ENCODE measurements around the gene TSPAN32. TPM values are rescaled to one million over a fixed set of nuclear protein-coding genes. Genes with fewer than 3 reads are reported as not detected.

Gene TSPAN32
- polyA plus RNA-seq, 3 donors from 2014 or later = 132 to 223 (median 200) TPM

- no peak overlapping the region for H3K27ac Mint-ChIP-seq
- H3K9me3 Mint-ChIP-seq = no peaks in the 10 kb centered on the region
- H3K27me3 Mint-ChIP-seq (ENCODE audit: low read depth in 3 of 3) = peaks cover 3 to 21% (median 6%) of the 10 kb centered on the region in 3 donors
- DNase-seq = no peak
- peaks cover 30 to 39% of the 10 kb centered on the region in 2 donors for H3K4me1 Mint-ChIP-seq
- H3K4me3 Mint-ChIP-seq = no peak overlapping the region
- H3K36me3 Mint-ChIP-seq = peaks cover 0 to 5% (median 0%) of the 10 kb centered on the region in 3 donors
Measured at GRCh38 chr11:2263071-2263565, 38.7 kb upstream of the TSPAN32 start.

GRCh38 chr11:2263724-2264360 is 38.0 kb upstream of the TSPAN32 start:
- Mint-ChIP-seq H3K4me1 (peaks cover 36 to 46% of the 10 kb centered on the region in 2 donors), H3K4me3 (no peak overlapping the region), H3K36me3 (peaks cover 0 to 5% (median 4%) of the 10 kb centered on the region in 3 donors), H3K9me3 (no peaks in the 10 kb centered on the region), H3K27ac (no peak overlapping the region), H3K27me3 (ENCODE audit: low read depth in 3 of 3) (peaks cover 6 to 24% (median 7%) of the 10 kb centered on the region in 3 donors)
- no peak for DNase-seq

DNA sequence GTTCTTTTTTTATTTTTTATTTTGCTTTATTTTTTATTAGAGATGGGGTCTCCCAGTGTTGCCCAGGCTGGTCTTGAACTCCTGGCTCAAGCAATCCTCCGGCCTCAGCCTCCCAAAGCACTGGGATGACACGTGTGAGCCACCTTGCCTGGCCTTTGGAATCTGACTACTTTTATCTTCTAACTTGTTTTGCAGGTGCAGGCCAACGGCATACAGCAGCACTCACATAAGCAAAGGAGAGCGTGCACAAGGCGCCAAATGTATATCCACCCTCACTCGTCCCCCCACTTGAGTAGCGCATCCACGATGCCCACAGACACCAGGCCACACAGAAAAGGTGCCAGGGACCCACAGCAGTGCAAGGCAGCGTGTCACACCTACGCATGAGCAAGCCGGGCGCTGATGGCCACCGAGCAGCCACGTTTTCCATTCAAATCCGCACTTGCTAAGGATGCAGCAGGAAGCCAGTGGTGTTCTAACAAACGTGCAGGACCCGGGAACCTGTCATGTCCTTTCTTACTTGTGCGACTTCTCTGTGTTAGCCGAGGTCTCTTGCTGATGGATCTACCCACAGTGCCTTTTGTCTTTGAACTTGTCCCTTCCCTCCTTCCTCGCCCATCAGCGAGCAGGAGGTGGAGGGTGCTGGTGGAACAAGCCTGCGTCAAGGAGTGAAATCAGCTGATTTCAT is 37.3 kb upstream of the TSPAN32 start:
- no peak for DNase-seq
- Mint-ChIP-seq H3K4me1 (peaks cover 36 to 47% of the 10 kb centered on the region in 2 donors), H3K27me3 (ENCODE audit: low read depth in 3 of 3) (peaks cover 6 to 28% (median 7%) of the 10 kb centered on the region in 3 donors), H3K27ac (peak overlapping the region in 3 of 6 donors; percentile 14 to 89 (median 21)), H3K9me3 (no peaks in the 10 kb centered on the region), H3K36me3 (peaks cover 0 to 5% (median 4%) of the 10 kb centered on the region in 3 donors), H3K4me3 (no peak overlapping the region)

GRCh38 chr11:2265396-2265795 is 36.4 kb upstream of the TSPAN32 start:
- Mint-ChIP-seq H3K36me3 (peaks cover 0 to 5% (median 4%) of the 10 kb centered on the region in 3 donors), H3K27me3 (ENCODE audit: low read depth in 3 of 3) (peaks cover 6 to 26% (median 7%) of the 10 kb centered on the region in 3 donors), H3K4me1 (peaks cover 37 to 47% of the 10 kb centered on the region in 2 donors), H3K4me3 (peak overlapping the region; percentile 74 to 88 (median 81)), H3K9me3 (no peaks in the 10 kb centered on the region), H3K27ac (peak overlapping the region; percentile 89 to 96 (median 92))
- DNase-seq = peak; percentile 34 to 48 (median 41)

DNA sequence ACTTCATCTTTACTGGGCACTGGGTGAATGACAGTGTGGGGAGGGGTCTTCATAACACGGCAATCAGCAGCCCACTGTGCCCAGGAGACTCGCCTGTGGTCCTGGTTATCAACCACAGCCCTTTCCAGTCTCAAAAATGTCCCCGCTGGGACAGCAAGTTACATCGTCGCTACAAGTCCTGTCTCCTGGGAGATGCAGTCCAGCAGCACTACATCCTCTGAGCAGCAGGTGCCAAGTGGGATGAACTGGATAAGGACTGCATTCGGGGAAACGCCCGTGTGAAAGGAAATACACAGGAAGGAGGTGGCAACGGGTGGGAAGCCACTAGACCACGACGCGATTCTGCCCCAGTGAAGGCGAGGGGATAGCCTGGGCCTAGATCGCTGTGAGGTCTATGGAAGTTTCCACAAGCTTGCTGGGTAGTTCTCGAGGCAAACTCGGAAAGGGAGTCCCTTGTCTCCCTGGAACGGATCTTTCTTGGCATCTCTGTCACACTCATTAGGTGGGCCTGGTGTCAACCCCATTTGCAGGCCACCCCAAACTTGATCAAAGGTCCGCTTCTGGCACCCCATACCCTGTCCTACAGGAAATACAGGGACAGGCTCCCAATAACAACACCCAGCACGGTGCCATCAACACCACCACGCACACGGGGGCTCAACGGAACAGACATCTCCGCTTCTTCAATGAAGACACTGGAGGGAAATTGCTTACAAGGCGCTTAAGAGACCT is 35.8 kb upstream of the TSPAN32 start:
- Mint-ChIP-seq H3K27ac (peak overlapping the region; percentile 89 to 96 (median 92)), H3K9me3 (no peaks in the 10 kb centered on the region), H3K27me3 (ENCODE audit: low read depth in 3 of 3) (peaks cover 6 to 26% (median 9%) of the 10 kb centered on the region in 3 donors), H3K4me1 (peaks cover 41 to 47% of the 10 kb centered on the region in 2 donors), H3K4me3 (peak overlapping the region; percentile 74 to 88 (median 81)), H3K36me3 (peaks cover 0 to 5% (median 4%) of the 10 kb centered on the region in 3 donors)
- peak; percentile 49 to 60 (median 53) for DNase-seq

GRCh38 chr11:2266586-2267305 is 35.1 kb upstream of the TSPAN32 start:
- H3K27ac Mint-ChIP-seq = peak overlapping the region; percentile 89 to 96 (median 92)
- H3K4me1 Mint-ChIP-seq = peaks cover 41 to 47% of the 10 kb centered on the region in 2 donors
- H3K4me3 Mint-ChIP-seq = peak overlapping the region; percentile 74 to 88 (median 81)

DNA sequence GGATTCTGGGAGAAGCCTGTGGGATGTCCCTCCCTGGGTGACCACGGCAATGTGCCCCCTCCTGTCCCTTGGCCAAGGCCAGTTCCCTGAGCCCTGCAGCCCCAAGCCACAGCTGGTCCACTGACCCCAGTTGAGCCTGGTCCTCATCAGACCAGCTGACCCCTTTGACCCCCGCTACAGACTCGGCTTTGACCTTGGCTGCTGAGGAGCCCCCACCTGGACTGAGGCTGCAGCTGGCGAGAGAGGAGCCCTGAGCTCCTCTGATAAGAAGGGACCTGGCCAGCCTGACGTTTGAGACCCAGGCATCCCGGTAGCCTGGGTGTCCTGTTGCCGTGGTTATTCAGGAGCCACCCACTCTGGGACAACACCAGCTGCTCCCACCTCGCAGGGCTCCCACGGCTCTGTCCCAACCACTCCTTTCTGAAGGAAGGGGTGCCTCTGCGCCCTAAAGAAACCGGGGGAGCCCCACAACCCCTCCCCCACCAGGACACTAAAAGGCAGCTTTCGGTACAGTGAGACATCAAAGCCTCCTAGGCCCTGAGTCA is 34.4 kb upstream of the TSPAN32 start:
- peak overlapping the region in 4 of 6 donors; percentile 21 to 96 (median 82) for H3K27ac Mint-ChIP-seq
- peaks cover 0 to 5% (median 4%) of the 10 kb centered on the region in 3 donors for H3K36me3 Mint-ChIP-seq
- peaks cover 41 to 47% of the 10 kb centered on the region in 2 donors for H3K4me1 Mint-ChIP-seq
- H3K9me3 Mint-ChIP-seq = no peaks in the 10 kb centered on the region
- DNase-seq = no peak
- H3K27me3 Mint-ChIP-seq (ENCODE audit: low read depth in 3 of 3) = peaks cover 6 to 25% (median 9%) of the 10 kb centered on the region in 3 donors
- peak overlapping the region; percentile 67 to 85 (median 81) for H3K4me3 Mint-ChIP-seq

More at GRCh38 chr11:2266586-2267305, 35.1 kb upstream of the TSPAN32 start:
- Mint-ChIP-seq H3K9me3 (no peaks in the 10 kb centered on the region), H3K27me3 (ENCODE audit: low read depth in 3 of 3) (peaks cover 6 to 25% (median 9%) of the 10 kb centered on the region in 3 donors), H3K36me3 (peaks cover 0 to 5% (median 4%) of the 10 kb centered on the region in 3 donors)
- DNase-seq = peak; percentile 13 to 44 (median 32)

DNA sequence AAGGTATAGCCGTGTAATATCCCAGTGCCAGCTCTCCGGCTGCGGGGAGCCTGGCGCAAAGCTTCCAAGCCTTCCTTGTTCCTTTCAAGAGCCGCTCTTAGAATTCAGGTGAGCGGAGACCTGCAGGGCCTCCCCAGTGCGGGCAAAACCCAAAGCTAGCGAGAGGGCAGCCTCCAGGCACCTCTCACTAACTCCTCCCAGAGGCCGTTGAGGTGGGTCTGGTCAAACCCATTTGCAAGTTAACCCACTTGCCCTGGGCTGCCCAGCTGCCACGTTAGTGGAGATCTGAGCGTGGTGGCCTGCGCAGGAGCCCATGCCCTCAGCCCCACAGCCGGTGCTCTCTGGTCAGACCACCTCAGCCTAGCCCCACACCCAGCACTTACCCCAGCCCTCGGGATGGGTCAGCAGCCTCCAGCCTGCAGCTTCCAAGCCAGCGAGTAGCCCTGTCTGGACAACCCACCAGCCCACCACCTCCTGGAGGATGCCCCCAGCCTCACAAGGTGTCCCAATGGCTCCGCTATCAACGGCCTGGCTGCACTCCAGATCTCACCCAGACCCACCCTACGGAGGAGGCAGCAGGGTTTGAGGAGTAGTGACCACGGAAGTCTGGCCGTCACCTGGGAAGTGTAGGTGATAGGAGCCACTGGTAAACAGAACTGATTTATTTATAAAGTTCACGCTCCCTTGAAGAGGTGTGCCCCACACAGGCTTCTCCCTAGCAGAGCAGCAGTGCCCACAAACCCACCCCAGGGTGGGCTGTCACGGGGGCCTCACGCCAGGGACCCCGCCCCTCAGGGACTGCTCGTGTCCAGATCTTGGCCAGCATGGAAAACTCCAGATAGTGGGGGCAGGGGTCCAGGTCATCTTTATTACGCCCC is 33.7 kb upstream of the TSPAN32 start:
- DNase-seq = no peak
- peaks cover 6 to 25% (median 9%) of the 10 kb centered on the region in 3 donors for H3K27me3 Mint-ChIP-seq (ENCODE audit: low read depth in 3 of 3)
- peak overlapping the region; percentile 67 to 85 (median 81) for H3K4me3 Mint-ChIP-seq
- peak overlapping the region; percentile 62 to 87 (median 78) for H3K27ac Mint-ChIP-seq
- peaks cover 0 to 5% (median 4%) of the 10 kb centered on the region in 3 donors for H3K36me3 Mint-ChIP-seq
- H3K9me3 Mint-ChIP-seq = no peaks in the 10 kb centered on the region
- H3K4me1 Mint-ChIP-seq = peaks cover 41 to 47% of the 10 kb centered on the region in 2 donors

- Mint-ChIP-seq H3K4me3 (peak overlapping the region; percentile 80 to 85 (median 82)), H3K36me3 (peaks cover 0 to 5% (median 4%) of the 10 kb centered on the region in 3 donors), H3K27me3 (ENCODE audit: low read depth in 3 of 3) (peaks cover 6 to 25% (median 9%) of the 10 kb centered on the region in 3 donors), H3K27ac (peak overlapping the region; percentile 55 to 87 (median 78)), H3K9me3 (no peaks in the 10 kb centered on the region), H3K4me1 (peaks cover 41 to 47% of the 10 kb centered on the region in 2 donors)
- peak; percentile 74 to 83 (median 80) for DNase-seq
Measured at GRCh38 chr11:2268729-2269600, 32.8 kb upstream of the TSPAN32 start.

GRCh38 chr11:2269601-2270321 is 32.1 kb upstream of the TSPAN32 start:
- Mint-ChIP-seq H3K4me1 (peaks cover 41% of the 10 kb centered on the region in 2 donors), H3K27ac (peak overlapping the region in 2 of 6 donors; percentile 32 to 79), H3K27me3 (ENCODE audit: low read depth in 3 of 3) (peaks cover 6 to 25% (median 9%) of the 10 kb centered on the region in 3 donors), H3K9me3 (no peaks in the 10 kb centered on the region), H3K4me3 (peak overlapping the region; percentile 78 to 85 (median 81)), H3K36me3 (peaks cover 0 to 5% (median 4%) of the 10 kb centered on the region in 3 donors)
- DNase-seq = peak; percentile 51 to 70 (median 68)
